Stimulated activated CD4-positive, alpha-beta T cell treated with anti-CD3 and anti-CD28 coated beads, Interleukin-2, amount 100 ng/mL, for 4 hours (primary cell): ENCODE results near the gene RGS3.
"Not testable (repeated sequence)": the region's sequence is repeated elsewhere in the genome, so short reads cannot be mapped to it uniquely, and the experiment has no call there.

Experiments used
- DNase-seq: peaks from one replicate; pipeline ENCODE4 v3.0.0-alpha.2; 2020; ENCODE audit warnings: low read depth

The RGS3 gene

GRCh38 chr9:113488490-113488889 lies 25.0 kb downstream of the RGS3 start:
- no peak for DNase-seq

GRCh38 chr9:113491147-113491546 lies 27.6 kb downstream of the RGS3 start:
- DNase-seq: not testable (repeated sequence)

GRCh38 chr9:113492343-113493202 lies 29.0 kb downstream of the RGS3 start:
- DNase-seq: no peak

DNA sequence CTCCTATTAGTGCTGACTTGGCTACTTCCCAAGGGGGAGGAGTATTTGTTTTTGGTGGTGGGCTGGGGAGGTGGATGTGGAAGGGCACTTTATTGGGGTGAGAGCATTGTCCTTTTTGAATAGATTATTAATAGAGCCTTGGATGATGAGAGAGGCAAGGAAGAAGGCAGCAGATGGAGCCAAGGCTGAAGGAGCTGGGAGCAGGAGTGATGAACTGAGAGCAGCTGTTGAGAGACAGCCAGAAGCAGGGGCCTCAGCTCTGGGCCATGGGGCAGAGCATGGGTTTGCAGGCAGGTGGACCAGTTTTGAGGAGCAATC lies 29.6 kb downstream of the RGS3 start:
- no peak for DNase-seq

DNA sequence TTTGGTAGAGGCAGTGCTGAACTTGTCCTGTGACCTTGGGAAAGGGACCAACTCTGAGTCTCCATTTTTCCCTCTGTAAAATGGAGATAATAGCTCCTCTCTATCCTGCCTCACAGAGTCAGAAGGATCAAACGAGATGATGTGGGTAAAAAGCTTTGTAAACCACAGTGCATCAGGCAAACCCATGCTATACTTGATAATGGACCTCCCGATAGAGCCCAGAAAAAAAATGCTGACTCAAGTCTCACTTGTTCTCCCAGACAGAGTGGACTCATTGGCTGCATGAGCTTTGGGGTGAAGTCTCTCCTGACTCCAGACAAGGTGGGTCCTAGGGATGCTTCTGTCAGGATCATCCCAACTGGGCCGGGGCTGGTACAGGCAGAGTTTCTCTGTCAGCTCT lies 32.0 kb downstream of the RGS3 start:
- DNase-seq: no peak

- DNase-seq: no peak
These were observed 33.5 kb downstream of the RGS3 start for GRCh38 chr9:113497051-113497450.

- no peak for DNase-seq
These were observed 35.8 kb downstream of the RGS3 start for GRCh38 chr9:113499153-113499875.

GRCh38 chr9:113499876-113500497 lies 36.5 kb downstream of the RGS3 start:
- DNase-seq: no peak

DNA sequence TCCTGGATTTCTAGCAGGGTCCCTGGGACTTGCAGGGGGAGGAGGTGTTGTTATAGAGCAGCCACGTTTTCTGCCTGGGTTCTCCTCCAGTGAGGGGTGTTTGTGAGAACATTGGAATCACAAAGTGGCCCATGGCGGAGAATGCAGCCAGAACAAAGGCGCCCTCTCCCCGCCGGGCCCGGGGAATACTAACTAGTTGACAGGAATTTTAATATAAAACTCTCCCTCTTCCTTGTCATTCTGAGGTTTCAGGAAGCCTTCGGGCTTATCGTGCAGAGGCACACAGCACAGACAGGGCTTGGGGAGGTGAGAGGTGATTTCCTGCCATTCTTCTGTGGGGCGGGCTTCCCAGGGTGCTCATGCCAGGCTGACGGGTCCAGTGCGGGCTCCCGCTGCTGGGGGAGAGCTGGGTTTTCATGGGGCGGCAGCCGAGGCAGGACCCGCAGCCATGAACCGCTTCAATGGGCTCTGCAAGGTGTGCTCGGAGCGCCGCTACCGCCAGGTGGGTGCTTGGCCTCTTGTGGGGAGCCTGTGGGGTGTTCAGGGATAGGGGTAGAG lies 37.7 kb downstream of the RGS3 start:
- DNase-seq: no peak

DNA sequence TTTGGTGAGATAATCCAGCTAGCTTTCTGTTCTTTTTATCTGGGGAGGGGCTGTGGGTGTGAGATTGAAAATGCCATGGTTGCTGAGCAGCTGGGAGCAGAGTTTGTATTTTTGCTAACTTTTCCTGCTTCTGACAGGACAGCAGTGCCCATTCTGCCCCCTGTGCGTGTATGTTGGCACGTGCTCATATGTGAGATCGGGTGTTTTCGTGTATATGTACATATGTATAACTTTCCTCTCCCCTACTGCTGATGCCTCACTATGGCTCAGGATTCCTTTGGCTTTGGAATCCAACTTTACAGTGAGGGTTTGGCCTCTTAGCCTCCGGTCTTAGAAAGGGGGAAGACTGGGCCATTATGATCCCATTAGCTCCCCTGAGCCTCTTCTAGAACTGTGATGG lies 38.3 kb downstream of the RGS3 start:
- DNase-seq: no peak

DNA sequence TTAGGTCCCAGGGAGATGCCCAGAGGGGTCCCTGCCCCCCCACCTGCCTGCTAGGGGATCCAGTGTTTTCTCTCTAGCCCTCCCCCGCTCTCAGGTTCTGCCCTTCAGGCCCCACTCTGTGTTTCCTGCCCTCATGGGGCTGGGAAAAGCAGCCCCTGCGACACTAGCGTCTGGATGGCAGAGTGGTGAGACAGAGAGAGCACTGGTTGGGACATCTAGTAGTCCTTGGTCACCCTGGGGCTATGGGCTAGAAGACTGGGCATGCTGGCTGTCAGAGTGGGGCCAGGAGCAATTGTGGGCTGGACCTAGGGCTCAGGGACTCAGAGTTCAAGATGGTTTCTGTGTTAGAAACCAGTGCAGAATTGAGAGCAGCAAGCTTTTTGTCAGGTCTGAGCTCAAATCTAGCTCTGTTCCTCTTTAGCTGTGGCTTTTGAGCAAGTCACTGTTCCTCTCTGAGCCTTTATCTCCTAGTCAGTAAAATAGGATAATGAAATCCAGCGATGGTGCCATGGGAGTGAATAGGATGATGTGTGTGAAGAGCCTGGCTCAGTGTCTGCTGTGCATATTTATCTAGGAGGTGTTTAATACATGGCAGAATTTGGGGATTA lies 39.0 kb downstream of the RGS3 start:
- no peak for DNase-seq

- DNase-seq: no peak
These were observed 39.6 kb downstream of the RGS3 start for GRCh38 chr9:113503131-113503541.

- DNase-seq: no peak
These were observed 40.2 kb downstream of the RGS3 start for GRCh38 chr9:113503613-113504211.

- DNase-seq: no peak
These were observed 41.4 kb downstream of the RGS3 start for GRCh38 chr9:113504725-113505590.

- no peak for DNase-seq
These were observed 42.6 kb downstream of the RGS3 start for GRCh38 chr9:113506090-113506589.

DNA sequence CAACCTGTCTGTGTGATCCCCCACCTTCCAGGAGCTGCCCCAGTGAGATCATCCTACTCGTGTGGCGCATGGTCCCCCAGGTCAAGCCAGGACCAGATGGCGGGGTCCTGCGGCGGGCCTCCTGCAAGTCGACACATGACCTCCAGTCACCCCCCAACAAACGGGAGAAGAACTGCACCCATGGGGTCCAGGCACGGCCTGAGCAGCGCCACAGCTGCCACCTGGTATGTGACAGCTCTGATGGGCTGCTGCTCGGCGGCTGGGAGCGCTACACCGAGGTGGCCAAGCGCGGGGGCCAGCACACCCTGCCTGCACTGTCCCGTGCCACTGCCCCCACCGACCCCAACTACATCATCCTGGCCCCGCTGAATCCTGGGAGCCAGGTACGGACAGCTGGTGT lies 43.7 kb downstream of the RGS3 start:
- DNase-seq: no peak

DNA sequence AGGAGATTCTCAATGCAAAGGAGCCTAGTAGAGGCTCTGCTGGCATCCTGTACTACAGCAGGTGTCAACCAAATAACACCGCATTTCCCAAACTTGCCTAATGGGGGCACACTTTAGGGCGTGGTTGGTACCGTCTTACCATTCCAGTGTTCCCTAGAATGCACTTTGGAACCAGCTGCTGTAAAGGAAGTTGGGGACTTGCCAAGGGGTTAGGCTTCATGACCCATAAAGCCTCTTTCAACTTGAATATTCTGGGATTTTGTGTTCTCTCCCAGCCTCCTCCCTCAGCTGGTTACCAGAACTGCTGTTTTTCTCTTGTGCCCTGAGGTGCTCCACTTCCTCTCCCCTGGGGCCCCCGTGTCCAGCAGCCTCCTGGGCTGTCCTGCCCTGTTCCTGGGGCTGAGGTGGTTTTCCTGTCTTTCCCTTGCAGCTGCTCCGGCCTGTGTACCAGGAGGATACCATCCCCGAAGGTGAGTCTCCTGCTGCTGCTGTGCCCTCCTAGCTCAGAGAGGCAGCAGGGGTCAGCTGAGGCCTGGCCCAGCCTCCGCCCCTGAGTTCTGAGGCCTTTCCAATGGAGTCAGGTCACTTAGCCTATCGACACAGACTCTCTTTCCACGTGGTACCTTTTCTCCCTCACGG lies 44.7 kb downstream of the RGS3 start:
- no peak for DNase-seq

GRCh38 chr9:113509463-113509862 lies 45.9 kb downstream of the RGS3 start:
- no peak for DNase-seq

DNA sequence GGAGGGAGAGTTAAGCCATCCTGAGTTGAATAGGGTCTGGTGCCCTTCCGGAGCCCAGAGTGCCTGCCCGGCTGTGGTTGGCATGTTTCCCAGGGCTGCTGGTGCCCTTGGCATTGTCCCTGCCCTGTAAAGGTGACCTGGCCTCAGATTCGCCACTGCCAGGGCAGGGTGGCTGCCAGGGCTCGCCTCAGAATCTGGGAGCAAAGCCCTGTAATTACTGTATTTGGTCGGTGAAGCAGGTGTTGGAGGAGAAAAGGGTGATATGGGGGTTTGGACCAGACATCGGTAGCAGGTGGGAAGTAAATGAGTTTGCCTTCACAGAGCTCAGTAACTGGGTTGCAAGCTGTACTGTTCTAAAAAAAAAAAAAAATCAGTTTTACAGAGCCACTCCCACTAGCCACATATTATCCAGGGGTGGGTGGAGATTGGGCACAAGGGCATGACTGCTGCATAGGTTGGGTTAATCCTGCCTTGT lies 47.6 kb downstream of the RGS3 start:
- no peak for DNase-seq
